ENCODE measurements around the gene GALM. TPM values are rescaled to one million over a fixed set of nuclear protein-coding genes. Genes with fewer than 3 reads are reported as not detected.

Gene GALM
- total and polyA plus RNA-seq, 2 of the 13 experiments (the other 11 are each of a cell fraction or from before 2014, with no cell fraction given) = 65.5 to 90.0 TPM

GRCh38 chr2:38750891-38751595 lies 85.1 kb downstream of the GALM start, which contains the start of gene SRSF7 (continued):
- TF ChIP-seq PRDM4 (CRISPR knock-in tag; IDR thresholded peaks at IDR 0.05; ENCODE audit: borderline replicate concordance) (peak; percentile 86; the same call in 1 of the 2 replicates), MED1 (CRISPR knock-in tag; IDR thresholded peaks at IDR 0.05) (peak; percentile 52; the same call in 1 of the 2 replicates), TRIM24 (CRISPR knock-in tag; IDR thresholded peaks at IDR 0.05) (no peak), ZNF407 (CRISPR knock-in tag; IDR thresholded peaks at IDR 0.05; ENCODE audit: not compliant biosample characterization) (peak; percentile 86), FOXO4 (CRISPR knock-in tag; conservative IDR thresholded peaks at IDR 0.05) (peak; percentile 96; the same call in 1 of the 2 replicates), ZNF136 (CRISPR knock-in tag; IDR thresholded peaks at IDR 0.05; ENCODE audit: low read depth) (peak; percentile 62; the same call in 1 of the 2 replicates), NFATC3 (CRISPR knock-in tag; IDR thresholded peaks at IDR 0.05) (peak; percentile 92), REPIN1 (CRISPR knock-in tag; IDR thresholded peaks at IDR 0.05; ENCODE audit: borderline replicate concordance, low read depth) (peak; percentile 98), DNMT1 (CRISPR knock-in tag; IDR thresholded peaks at IDR 0.05) (no peak; the same call in 1 of the 2 replicates), RFXAP (CRISPR knock-in tag; IDR thresholded peaks at IDR 0.05; ENCODE audit: borderline replicate concordance) (peak; percentile 18; the same call in 1 of the 2 replicates), ZNF280B (CRISPR knock-in tag; IDR thresholded peaks at IDR 0.05; ENCODE audit: borderline replicate concordance) (peak; percentile 75; the same call in 1 of the 2 replicates), ZNF362 (CRISPR knock-in tag; IDR thresholded peaks at IDR 0.05; ENCODE audit: borderline replicate concordance) (peak; percentile 17)

Measured in HepG2 (cell line).